ENCODE results near the gene PPP1R10.

DNA sequence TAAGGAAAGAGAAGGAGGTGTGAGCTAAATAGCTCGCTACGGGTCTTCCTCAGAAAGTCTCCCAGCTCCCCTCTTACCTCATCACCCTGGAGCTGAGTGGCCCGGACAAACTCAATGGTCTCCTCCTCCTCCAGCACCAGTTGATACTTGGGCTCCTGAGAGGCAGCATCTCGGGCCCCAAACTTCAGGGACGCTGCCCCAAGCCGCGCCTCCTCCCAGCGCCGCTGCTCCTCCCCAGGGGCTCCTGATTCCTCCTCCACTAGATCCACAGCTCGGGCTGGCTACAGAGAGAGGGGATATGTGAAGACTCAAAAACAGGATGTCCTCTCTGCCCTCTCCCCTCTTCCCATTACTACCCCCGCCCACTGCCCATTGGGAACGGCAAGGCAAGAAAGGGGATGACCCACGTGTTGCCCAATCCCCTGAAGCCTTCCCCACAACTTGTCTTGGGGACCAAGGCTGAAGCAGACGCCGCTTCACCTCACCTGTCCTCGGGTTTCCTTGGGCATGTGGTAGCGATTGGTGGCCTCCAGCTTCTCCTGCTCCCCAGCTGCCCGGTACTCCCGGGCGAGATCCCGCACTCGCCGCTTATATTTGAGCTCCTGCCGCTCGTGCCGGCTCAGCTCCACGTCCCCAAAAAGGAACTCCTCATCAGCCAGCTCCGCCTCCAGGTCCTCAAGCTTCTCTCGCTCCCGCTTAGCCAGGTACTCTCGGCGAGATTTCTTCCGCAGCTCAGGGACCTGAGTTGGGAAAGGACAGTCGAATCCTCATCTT is 48.1 kb upstream of the PPP1R10 start:
- TF ChIP-seq CTCF (IDR thresholded peaks at IDR 0.05; ENCODE audit: low read length): no peak
- no peak for TF ChIP-seq EZH2 (optimal IDR thresholded peaks at IDR 0.05; ENCODE audit: low read depth, low read length)
